ENCODE results near the gene NDUFAF2. TPM values are rescaled to one million over a fixed set of nuclear protein-coding genes. Genes with fewer than 3 reads are reported as not detected.

NDUFAF2 gene
- total RNA-seq, 2 donors from 2014 or later, result 16.6 to 17.9 TPM

DNA sequence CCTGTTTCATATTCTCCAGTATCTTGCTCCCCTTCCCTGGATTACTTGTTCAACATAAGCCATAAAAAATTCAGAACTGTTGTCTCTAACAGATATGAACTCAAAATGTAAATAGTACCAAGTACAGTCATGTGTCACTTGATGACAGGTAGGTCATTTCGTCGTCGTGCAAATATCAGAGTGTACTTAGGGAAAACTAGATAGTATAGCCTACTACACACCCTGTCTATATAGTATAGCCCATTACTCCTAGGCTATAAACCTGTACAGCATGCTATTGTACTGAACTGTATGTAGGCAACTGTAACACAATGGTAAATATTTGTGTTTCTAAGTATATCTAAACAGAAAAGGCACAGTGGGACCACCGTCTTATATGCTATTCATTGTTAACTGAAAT lies 178.1 kb downstream of the NDUFAF2 start:
- no peaks in the 10 kb centered on the region for H3K4me1 ChIP-seq (replicated peaks)
- no peak for DNase-seq (ENCODE audit: low spot score)
- H3K4me3 ChIP-seq, result no peak overlapping the region
- no peaks in the 10 kb centered on the region for H3K27me3 ChIP-seq (replicated peaks; ENCODE audit: insufficient read depth)
- 45% methylated on average over 4 of the region's 4 CpGs for WGBS
- no peaks in the 10 kb centered on the region for H3K9me3 ChIP-seq
- TF ChIP-seq POLR2A (IDR thresholded peaks at IDR 0.05) (no peak), POLR2AphosphoS5 (IDR thresholded peaks at IDR 0.05) (peak; percentile 39)
- H3K36me3 ChIP-seq, result no peaks in the 10 kb centered on the region
- intact Hi-C loops (cut with DNase I), result no loop called here
- H3K27ac ChIP-seq, result no peak overlapping the region

DNA sequence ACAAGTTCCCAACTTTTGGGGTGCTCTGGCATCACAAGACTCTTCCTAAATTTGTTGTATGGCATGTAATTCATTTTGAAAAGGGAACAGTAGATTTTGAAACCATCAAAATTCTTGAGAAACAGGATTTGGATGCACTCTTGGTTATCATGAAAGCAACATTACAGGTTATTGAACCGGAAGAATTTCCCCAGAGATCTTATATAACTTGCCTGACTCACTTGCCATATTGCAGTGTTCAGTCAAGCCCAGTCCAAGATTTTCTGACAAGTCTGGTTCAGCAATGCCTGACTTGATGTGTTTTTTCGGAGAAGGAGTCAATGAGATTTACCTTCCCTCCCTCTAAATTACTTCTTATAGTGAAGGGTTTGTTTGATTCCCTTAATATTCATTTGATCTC lies 185.3 kb downstream of the NDUFAF2 start:
- intact Hi-C loops (cut with DNase I), result no loop called here
- 82% methylated on average over 2 of the region's 2 CpGs for WGBS
- Histone ChIP-seq H3K4me1 (replicated peaks) (no peaks in the 10 kb centered on the region), H3K36me3 (no peaks in the 10 kb centered on the region), H3K4me3 (no peak overlapping the region), H3K9me3 (no peaks in the 10 kb centered on the region), H3K27me3 (replicated peaks; ENCODE audit: insufficient read depth) (no peaks in the 10 kb centered on the region), H3K27ac (no peak overlapping the region)
- TF ChIP-seq POLR2A (IDR thresholded peaks at IDR 0.05) (no peak), POLR2AphosphoS5 (IDR thresholded peaks at IDR 0.05) (no peak)
- TF ChIP-seq, protein P1, sequence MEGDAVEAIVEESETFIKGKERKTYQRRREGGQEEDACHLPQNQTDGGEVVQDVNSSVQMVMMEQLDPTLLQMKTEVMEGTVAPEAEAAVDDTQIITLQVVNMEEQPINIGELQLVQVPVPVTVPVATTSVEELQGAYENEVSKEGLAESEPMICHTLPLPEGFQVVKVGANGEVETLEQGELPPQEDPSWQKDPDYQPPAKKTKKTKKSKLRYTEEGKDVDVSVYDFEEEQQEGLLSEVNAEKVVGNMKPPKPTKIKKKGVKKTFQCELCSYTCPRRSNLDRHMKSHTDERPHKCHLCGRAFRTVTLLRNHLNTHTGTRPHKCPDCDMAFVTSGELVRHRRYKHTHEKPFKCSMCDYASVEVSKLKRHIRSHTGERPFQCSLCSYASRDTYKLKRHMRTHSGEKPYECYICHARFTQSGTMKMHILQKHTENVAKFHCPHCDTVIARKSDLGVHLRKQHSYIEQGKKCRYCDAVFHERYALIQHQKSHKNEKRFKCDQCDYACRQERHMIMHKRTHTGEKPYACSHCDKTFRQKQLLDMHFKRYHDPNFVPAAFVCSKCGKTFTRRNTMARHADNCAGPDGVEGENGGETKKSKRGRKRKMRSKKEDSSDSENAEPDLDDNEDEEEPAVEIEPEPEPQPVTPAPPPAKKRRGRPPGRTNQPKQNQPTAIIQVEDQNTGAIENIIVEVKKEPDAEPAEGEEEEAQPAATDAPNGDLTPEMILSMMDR (IDR thresholded peaks at IDR 0.05), result no peak
- DNase-seq (ENCODE audit: low spot score), result no peak

DNA sequence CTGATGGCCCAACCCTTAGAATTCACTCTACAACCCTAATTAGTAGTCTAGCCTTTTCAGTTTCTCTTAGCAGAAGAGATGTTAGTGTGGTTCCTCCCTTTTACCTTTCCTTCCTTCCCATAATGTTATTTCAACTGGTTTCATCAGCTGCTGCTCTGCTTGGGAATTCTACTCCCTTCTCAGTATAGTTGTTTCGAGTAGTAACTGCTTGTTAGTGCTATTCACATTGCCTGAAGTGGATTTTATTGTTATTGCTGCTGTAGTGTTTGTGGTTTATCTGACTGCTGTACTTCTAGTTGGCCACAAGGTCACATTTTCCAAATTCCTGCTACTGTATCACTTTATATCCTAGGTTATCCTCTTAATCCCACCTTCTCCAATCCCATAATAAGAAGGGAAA lies 187.6 kb downstream of the NDUFAF2 start:
- Histone ChIP-seq H3K4me1 (replicated peaks) (no peaks in the 10 kb centered on the region), H3K27ac (no peak overlapping the region), H3K9me3 (no peaks in the 10 kb centered on the region), H3K4me3 (no peak overlapping the region), H3K27me3 (replicated peaks; ENCODE audit: insufficient read depth) (no peaks in the 10 kb centered on the region), H3K36me3 (no peaks in the 10 kb centered on the region)
- intact Hi-C loops (cut with DNase I), result no loop called here
- DNase-seq (ENCODE audit: low spot score), result no peak
- 83% methylated on average over 1 of the region's 1 CpG for WGBS
- TF ChIP-seq, protein P1 (IDR thresholded peaks at IDR 0.05), result no peak
- TF ChIP-seq POLR2AphosphoS5 (IDR thresholded peaks at IDR 0.05), result no peak
- no peak for TF ChIP-seq POLR2A (IDR thresholded peaks at IDR 0.05)

DNA sequence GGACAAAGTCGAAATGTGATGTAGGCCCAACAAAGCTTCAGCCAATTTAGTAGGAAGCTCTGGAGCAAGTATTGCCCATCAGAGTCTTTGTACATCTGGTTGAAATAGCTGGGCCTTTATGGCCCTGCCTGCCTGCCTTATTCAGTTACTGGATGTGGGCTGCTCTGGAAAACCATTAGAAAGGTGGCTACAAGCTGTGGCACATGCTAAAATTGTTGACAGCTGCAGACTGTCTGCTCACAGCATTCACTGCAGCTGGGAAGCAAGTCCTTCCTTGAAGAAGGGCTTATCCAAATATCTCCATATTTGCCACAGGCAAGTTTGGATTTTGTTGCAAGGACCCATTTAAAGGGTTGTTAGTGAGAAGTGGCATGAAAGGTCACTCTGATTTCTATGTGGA lies 192.8 kb downstream of the NDUFAF2 start:
- intact Hi-C loops (cut with DNase I), result no loop called here
- no peaks in the 10 kb centered on the region for H3K4me1 ChIP-seq (replicated peaks)
- DNase-seq (ENCODE audit: low spot score), result no peak
- H3K27me3 ChIP-seq (replicated peaks; ENCODE audit: insufficient read depth), result no peaks in the 10 kb centered on the region
- H3K36me3 ChIP-seq, result no peaks in the 10 kb centered on the region
- no peak overlapping the region for H3K4me3 ChIP-seq
- H3K9me3 ChIP-seq, result no peaks in the 10 kb centered on the region
- 94% methylated on average over 1 of the region's 1 CpG for WGBS
- TF ChIP-seq POLR2A (IDR thresholded peaks at IDR 0.05), result no peak
- TF ChIP-seq POLR2AphosphoS5 (IDR thresholded peaks at IDR 0.05), result no peak
- TF ChIP-seq, protein P1 (IDR thresholded peaks at IDR 0.05), result no peak
- no peak overlapping the region for H3K27ac ChIP-seq

DNA sequence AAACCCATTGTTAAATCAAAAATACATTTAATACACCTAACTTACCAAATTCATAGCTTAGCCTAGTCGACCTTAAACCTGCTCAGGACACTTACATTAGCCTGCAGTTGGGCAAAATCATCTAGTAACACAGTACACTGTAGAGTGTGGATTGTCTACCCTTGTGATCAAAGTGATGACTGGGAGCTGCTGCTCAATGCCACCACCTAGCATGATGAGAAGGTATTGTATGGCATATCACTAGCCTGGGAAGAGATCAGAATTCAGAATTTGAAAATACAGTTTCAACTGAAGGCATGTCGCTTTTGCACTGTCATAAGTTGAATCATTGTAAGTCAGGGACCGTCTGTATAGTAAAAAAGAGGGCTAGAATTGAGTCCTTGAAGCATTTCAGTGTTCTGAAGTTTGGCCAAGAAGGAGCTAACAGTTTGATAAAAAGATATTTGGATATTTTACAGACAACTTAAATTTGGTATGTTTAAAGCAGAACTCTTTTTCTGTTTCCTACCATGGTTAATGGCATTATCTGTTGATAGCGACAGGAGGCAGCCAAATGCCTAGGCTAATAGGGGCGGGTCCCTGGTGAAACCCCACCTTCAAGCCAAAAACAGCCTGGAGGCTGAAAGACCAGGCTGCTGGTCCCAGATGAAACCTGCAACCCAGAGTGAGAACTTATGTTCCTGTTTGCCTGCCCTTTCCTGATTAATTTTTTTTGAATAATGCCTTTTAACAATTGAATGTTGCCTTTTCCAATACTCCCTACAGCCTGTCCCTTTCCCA lies 194.3 kb downstream of the NDUFAF2 start:
- H3K4me1 ChIP-seq (replicated peaks), result no peaks in the 10 kb centered on the region
- DNase-seq (ENCODE audit: low spot score), result no peak
- no peaks in the 10 kb centered on the region for H3K27me3 ChIP-seq (replicated peaks; ENCODE audit: insufficient read depth)
- WGBS, result 72% methylated on average over 5 of the region's 5 CpGs
- no peaks in the 10 kb centered on the region for H3K9me3 ChIP-seq
- TF ChIP-seq, protein P1 (IDR thresholded peaks at IDR 0.05), result no peak
- TF ChIP-seq POLR2AphosphoS5 (IDR thresholded peaks at IDR 0.05) (no peak), POLR2A (IDR thresholded peaks at IDR 0.05) (no peak)
- no peaks in the 10 kb centered on the region for H3K36me3 ChIP-seq
- intact Hi-C loops (cut with DNase I), result no loop called here
- no peak overlapping the region for H3K4me3 ChIP-seq
- H3K27ac ChIP-seq, result no peak overlapping the region

Measured in prostate gland (tissue), 2 donors.